Heart left ventricle (tissue), 16 donors: Measurements from ENCODE around the gene AGK. TPM values are rescaled to one million over a fixed set of nuclear protein-coding genes. Genes with fewer than 3 reads are reported as not detected.

Source experiments
- ATAC-seq, 4 donors: fragments of 200-7000 bp; cut with Tn5 transposase; one replicate each; pipeline ENCODE4 v1.9.1; 2020 to 2022; ENCODE audit warnings: moderate library complexity in 4 of 4, mild to moderate bottlenecking in 3 of 4, moderate number of reproducible peaks in 1 of 4
- DNase-seq, 5 donors: peaks; one replicate each; pipeline ENCODE4 v3.0.0-alpha.2; 2020
- H3K27ac ChIP-seq, 12 donors: fragments of 200-600 bp; sonication (generic) in 4 of 12; one replicate each; pipeline versions ENCODE4 v1.5.0 to v1.8.0; 2016 to 2022; ENCODE audit warnings: mild to moderate bottlenecking in 2 of 12
- H3K27me3 ChIP-seq, 9 donors: fragments of 200-600 bp; sonication (generic) in 2 of 9; one replicate each; pipeline versions ENCODE4 v1.5.1 to v1.8.0; 2016 to 2022; ENCODE audit warnings: mild to moderate bottlenecking in 3 of 9
- H3K36me3 ChIP-seq, 9 donors: fragments of 200-600 bp; sonication (generic) in 2 of 9; one replicate each; pipeline versions ENCODE4 v1.5.0 to v1.8.0; 2018 to 2022; ENCODE audit warnings: mild to moderate bottlenecking in 2 of 9
- H3K4me1 ChIP-seq, 12 donors: fragments of 200-600 bp; sonication (generic) in 4 of 12; one replicate each; pipeline versions ENCODE4 v1.5.0 to v1.8.0; 2016 to 2022; ENCODE audit warnings: mild to moderate bottlenecking in 3 of 12
- H3K4me3 ChIP-seq, 12 donors: fragments of 200-600 bp; sonication (generic) in 4 of 12; one replicate each; pipeline versions ENCODE4 v1.5.0 to v1.8.0; 2017 to 2022; ENCODE audit warnings: mild to moderate bottlenecking in 9 of 12, moderate library complexity in 4 of 12
- H3K9me3 ChIP-seq, 12 donors: fragments of 200-600 bp; sonication (generic) in 4 of 12; one replicate each; pipeline versions ENCODE4 v1.5.0 to v1.8.0; 2016 to 2022; ENCODE audit warnings: mild to moderate bottlenecking in 1 of 12
- CTCF ChIP-seq, 12 donors: fragments of 200-600 bp; sonication (generic) in 4 of 12; IDR thresholded peaks; one replicate each; pipeline versions ENCODE4 v1.5.0 to v1.8.0; 2018 to 2022; ENCODE audit warnings: antibody characterized with exemption in 12 of 12, mild to moderate bottlenecking in 5 of 12
- POLR2A ChIP-seq, 2 donors: fragments of 450-650 bp; IDR thresholded peaks; one replicate each; pipeline ENCODE4 v1.6.1; 2017; ENCODE audit warnings: antibody characterized with exemption in 2 of 2, mild to moderate bottlenecking in 2 of 2, moderate library complexity in 2 of 2
- WGBS, 4 donors: extraction: QIAGEN DNeasy Blood & Tissue Kit in 2 of 4; methylation state at CpG; one replicate each; pipeline versions ENCODE4 v1.1.5 to v1.1.7; 2013 to 2018; 5-methylcytosine and 5-hydroxymethylcytosine counted together
- intact Hi-C, 10 donors: fragments of 100-400 bp; cut with DNase I; formaldehyde crosslinking; loops; one replicate each; pipeline versions ENCODE4 v1.11.1 to v1.14.2; 2022
- polyA plus RNA-seq, 2 donors: library from polyadenylated mRNA; stranded (reverse); fragments of 200-250 nt; gene quantifications; one replicate each; pipeline ENCODE4 v1.2.3, GENCODE V29; 2013
- total RNA-seq, 9 donors: library from RNA; depleted of rRNA in 2 of 9; stranded (reverse); fragments of >200 nt in 2 of 9; fragmentation: NEBNext Ultra II Directional in 3 of 9; extraction: Animal tissue kit (Norgen Biotek cat#: 25700) in 3 of 9; gene quantifications; one replicate each; pipeline versions ENCODE4 v1.1.0 to v1.2.4, GENCODE V29; 2016 to 2023
- donor health status: ischemic (EF 13 %, LVEDD 7.1; RV severe dilation, severe dysfunction).
- donor health status: healthy with polysubstance abuse.
- donor health status: DM: no; HTN: yes; CAD: no.
- donor health status: DM: no; HTN: no; CAD: no.
- donor health status: ischemic (EF 25% LVEDD 6.9; RV normal size, moderate dysfunction).
- donor health status: ischemic (EF 25% LVEDD 5.7; RV mildly dilated, moderate dysfunction).
- donor health status: healthy.
- donor health status: DM: yes; HTN: yes; CAD: no.
- donor health status: ischemic (EF 35%, LVEDD 5.7; RV mildly dilated, moderate dysfunction).
- donor health status: nonischemic (EF 11% LVEDD 7.7; RV severe dilation, severe dysfunction).
- donor health status: DM: yes; HTN: yes; CAD: no.
- donor health status: PGD.
- donor health status: ischemic (EF 29% LVEDD 5.4; RV normal size, mild dysfunction).
- donor health status: nonischemic (EF 23%, LVEDD 6.1; RV moderate dilation, normal function).

AGK gene
- total and polyA plus RNA-seq, 11 donors: 21.4 to 49.8 (median 37.9) TPM

DNA sequence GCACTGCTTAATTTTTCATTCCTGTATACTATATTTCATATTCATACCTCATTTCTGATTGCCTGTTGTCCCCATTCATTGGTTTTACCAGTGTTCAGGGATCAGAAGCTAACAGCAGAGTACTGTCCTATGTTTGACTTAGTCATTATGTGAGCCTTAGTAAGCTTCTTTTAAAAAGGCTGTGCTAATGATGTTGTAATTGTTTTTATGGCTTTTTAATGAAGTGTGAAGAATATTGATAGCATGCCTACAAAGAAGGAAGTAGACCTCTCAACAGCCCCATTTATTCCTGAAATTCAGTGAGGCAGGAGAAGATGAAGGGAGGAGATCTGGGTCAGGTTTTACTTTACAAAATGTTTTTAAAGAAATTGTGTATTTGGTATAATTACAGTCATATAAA lies 61.7 kb downstream of the AGK start:
- H3K27ac ChIP-seq: no peak overlapping the region
- peaks cover 0 to 66% (median 42%) of the 10 kb centered on the region in 9 donors for H3K36me3 ChIP-seq
- TF ChIP-seq POLR2A (IDR thresholded peaks at IDR 0.05) (no peak), CTCF (IDR thresholded peaks at IDR 0.05) (no peak)
- no peak overlapping the region for H3K4me3 ChIP-seq
- no peaks in the 10 kb centered on the region for H3K9me3 ChIP-seq
- intact Hi-C loops: no loop called here
- DNase-seq (no peak), ATAC-seq (no peak)
- no peaks in the 10 kb centered on the region for H3K27me3 ChIP-seq
- H3K4me1 ChIP-seq: peaks cover 0 to 6% (median 0%) of the 10 kb centered on the region in 12 donors

GRCh38 chr7:141617280-141617679 lies 66.1 kb downstream of the AGK start:
- H3K27me3 ChIP-seq: no peaks in the 10 kb centered on the region
- no peak overlapping the region for H3K27ac ChIP-seq
- H3K36me3 ChIP-seq: peaks cover 0 to 59% (median 42%) of the 10 kb centered on the region in 9 donors
- H3K9me3 ChIP-seq: no peaks in the 10 kb centered on the region
- ATAC-seq: no peak
- intact Hi-C loops: no loop called here
- DNase-seq: no peak
- peaks cover 0 to 6% (median 0%) of the 10 kb centered on the region in 12 donors for H3K4me1 ChIP-seq
- TF ChIP-seq CTCF (IDR thresholded peaks at IDR 0.05) (no peak), POLR2A (IDR thresholded peaks at IDR 0.05) (no peak)
- H3K4me3 ChIP-seq: no peak overlapping the region

- H3K4me1 ChIP-seq: peaks cover 0 to 6% (median 0%) of the 10 kb centered on the region in 12 donors
- 83 to 87% (median 84%) methylated on average over 4 of the region's 4 CpGs for WGBS, 4 donors
- no peak for ATAC-seq
- no peak overlapping the region for H3K4me3 ChIP-seq
- TF ChIP-seq POLR2A (IDR thresholded peaks at IDR 0.05) (no peak), CTCF (IDR thresholded peaks at IDR 0.05) (no peak)
- no peak for DNase-seq
- H3K27me3 ChIP-seq: no peaks in the 10 kb centered on the region
- no peak overlapping the region for H3K27ac ChIP-seq
- H3K36me3 ChIP-seq: peaks cover 0 to 69% (median 51%) of the 10 kb centered on the region in 9 donors
- H3K9me3 ChIP-seq: no peaks in the 10 kb centered on the region
- intact Hi-C loops: no loop called here
These were observed 68.5 kb downstream of the AGK start for GRCh38 chr7:141619745-141620144.

DNA sequence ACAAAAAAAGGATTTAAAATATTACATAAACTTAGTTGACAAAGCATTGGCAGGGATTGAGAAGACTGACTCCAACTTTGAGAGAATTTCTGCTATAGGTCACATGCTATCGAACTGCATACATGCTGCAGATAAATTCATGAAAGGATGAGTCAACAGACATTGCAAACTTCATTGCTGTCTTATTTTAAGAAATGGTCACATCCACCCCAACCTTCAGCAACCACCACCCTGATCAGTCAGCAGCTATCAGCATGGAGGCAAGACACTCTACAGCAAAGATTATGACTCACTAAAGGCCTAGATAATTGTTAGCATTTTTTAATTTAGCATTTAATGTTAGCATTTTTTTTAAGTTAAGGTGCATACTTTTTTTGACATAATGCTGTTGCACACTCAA lies 73.6 kb downstream of the AGK start:
- ATAC-seq (no peak), DNase-seq (no peak)
- Histone ChIP-seq H3K9me3 (no peaks in the 10 kb centered on the region), H3K27me3 (no peaks in the 10 kb centered on the region), H3K27ac (no peak overlapping the region), H3K4me1 (no peaks in the 10 kb centered on the region), H3K36me3 (peaks cover 0 to 66% (median 51%) of the 10 kb centered on the region in 9 donors), H3K4me3 (no peak overlapping the region)
- intact Hi-C loops: no loop called here
- no peak for TF ChIP-seq POLR2A (IDR thresholded peaks at IDR 0.05)
- TF ChIP-seq CTCF (IDR thresholded peaks at IDR 0.05): no peak
- 96 to 100% (median 98%) methylated on average over 1 of the region's 1 CpG for WGBS, 4 donors
